ENCODE measurements around the gene LEKR1.

LEKR1 gene

GRCh38 chr3:157070678-157070999 lies 244.5 kb downstream of the LEKR1 start:
- TF ChIP-seq ZC3H10 (CRISPR knock-in tag; IDR thresholded peaks at IDR 0.05): no peak
- no peak for TF ChIP-seq ARNTL (CRISPR knock-in tag; IDR thresholded peaks at IDR 0.05; ENCODE audit: borderline replicate concordance, low read depth)
- no peak for TF ChIP-seq PPARA (CRISPR knock-in tag; IDR thresholded peaks at IDR 0.05; ENCODE audit: borderline replicate concordance)
- TF ChIP-seq PATZ1 (CRISPR knock-in tag; IDR thresholded peaks at IDR 0.05; ENCODE audit: borderline replicate concordance): no peak
- no peak for TF ChIP-seq ZNF70 (CRISPR knock-in tag; IDR thresholded peaks at IDR 0.05)
- TF ChIP-seq CSDC2 (CRISPR knock-in tag; IDR thresholded peaks at IDR 0.05): no peak
- TF ChIP-seq TCF4 (CRISPR knock-in tag; IDR thresholded peaks at IDR 0.05; ENCODE audit: borderline replicate concordance): no peak
- no peak for TF ChIP-seq ISL1 (CRISPR knock-in tag; IDR thresholded peaks at IDR 0.05)
- no peak for ATAC-seq

- no peak for TF ChIP-seq ZFP30 (CRISPR knock-in tag; IDR thresholded peaks at IDR 0.05)
- TF ChIP-seq BACH2 (CRISPR knock-in tag; IDR thresholded peaks at IDR 0.05; ENCODE audit: borderline replicate concordance): no peak
- TF ChIP-seq GLIS3 (CRISPR knock-in tag; IDR thresholded peaks at IDR 0.05): no peak
- no peak for TF ChIP-seq TOX (CRISPR knock-in tag; IDR thresholded peaks at IDR 0.05; ENCODE audit: borderline replicate concordance)
- no peak for TF ChIP-seq SNAI2 (CRISPR knock-in tag; IDR thresholded peaks at IDR 0.05)
- no peak for TF ChIP-seq CSRNP3 (CRISPR knock-in tag; IDR thresholded peaks at IDR 0.05)
- no peak for TF ChIP-seq TSHZ2 (CRISPR knock-in tag; IDR thresholded peaks at IDR 0.05)
- TF ChIP-seq ZNF8 (CRISPR knock-in tag; IDR thresholded peaks at IDR 0.05): no peak
- no peak for TF ChIP-seq ZFP3 (CRISPR knock-in tag; IDR thresholded peaks at IDR 0.05)
- TF ChIP-seq ZNF70 (CRISPR knock-in tag; IDR thresholded peaks at IDR 0.05): no peak
Measured at GRCh38 chr3:157071744-157072525, 245.8 kb downstream of the LEKR1 start.

GRCh38 chr3:157073810-157074209 lies 247.7 kb downstream of the LEKR1 start:
- peak; percentile 83 for ATAC-seq
- TF ChIP-seq SNAI2 (CRISPR knock-in tag; IDR thresholded peaks at IDR 0.05): no peak
- TF ChIP-seq TCF4 (CRISPR knock-in tag; IDR thresholded peaks at IDR 0.05; ENCODE audit: borderline replicate concordance): peak; percentile 21; the same call in 1 of the 2 replicates

More at GRCh38 chr3:157071744-157072525, 245.8 kb downstream of the LEKR1 start:
- ATAC-seq: no peak

- ATAC-seq: no peak
- TF ChIP-seq CSDC2 (CRISPR knock-in tag; IDR thresholded peaks at IDR 0.05) (no peak), ARNTL (CRISPR knock-in tag; IDR thresholded peaks at IDR 0.05; ENCODE audit: borderline replicate concordance, low read depth) (no peak), ISL1 (CRISPR knock-in tag; IDR thresholded peaks at IDR 0.05) (no peak), CSRNP3 (CRISPR knock-in tag; IDR thresholded peaks at IDR 0.05) (no peak), ZFP30 (CRISPR knock-in tag; IDR thresholded peaks at IDR 0.05) (no peak), PATZ1 (CRISPR knock-in tag; IDR thresholded peaks at IDR 0.05; ENCODE audit: borderline replicate concordance) (no peak), RARB (CRISPR knock-in tag; IDR thresholded peaks at IDR 0.05) (no peak), ZC3H10 (CRISPR knock-in tag; IDR thresholded peaks at IDR 0.05) (no peak)
Measured at GRCh38 chr3:157074490-157074889, 248.3 kb downstream of the LEKR1 start.
